Stimulated activated CD4-positive, alpha-beta T cell treated with anti-CD3 and anti-CD28 coated beads, Interleukin-12 subunit alpha, Interleukin-12 subunit beta, amount 100 ng/mL, for 4 hours (primary cell): ENCODE results near the gene HIVEP1.

Source experiments
- DNase-seq: peaks from one replicate; pipeline ENCODE4 v3.0.0-alpha.2; 2020

Gene HIVEP1

DNA sequence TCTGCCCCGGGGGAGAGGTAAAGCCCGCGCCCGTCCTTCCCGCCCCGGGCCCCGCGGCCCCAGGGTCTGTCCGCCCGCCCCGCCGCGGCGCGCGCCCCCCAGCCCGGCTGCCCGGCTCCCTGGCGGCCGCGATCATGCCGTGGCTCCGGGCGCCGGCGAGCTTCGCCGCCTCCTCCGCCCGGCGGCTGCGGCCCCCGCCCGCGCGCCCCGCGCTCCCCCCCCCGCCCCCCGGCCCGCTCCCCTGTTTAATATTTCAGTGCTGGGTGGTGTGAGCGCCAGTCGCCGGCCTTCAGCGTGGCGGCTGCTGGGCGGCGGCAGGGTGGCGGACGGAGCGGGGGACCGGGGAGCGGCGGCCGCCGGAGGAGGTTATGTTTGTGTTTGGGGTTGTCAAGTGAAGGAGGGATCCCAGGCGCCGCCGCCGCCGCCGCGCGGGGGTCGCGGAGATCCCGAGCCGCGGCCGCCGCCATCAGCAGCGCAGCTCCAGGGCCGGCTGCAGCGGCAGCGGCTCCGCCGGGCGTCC is at the start of gene HIVEP1:
Gene HIVEP1 (plus strand): TSS at position 275 of the 520 bp plus-strand sequence. CDS start 3,317 bp downstream, outside the sequence.
- no peak for DNase-seq

GRCh38 chr6:11963756-11964500 is 48.2 kb upstream of the HIVEP1 start:
- no peak for DNase-seq

DNA sequence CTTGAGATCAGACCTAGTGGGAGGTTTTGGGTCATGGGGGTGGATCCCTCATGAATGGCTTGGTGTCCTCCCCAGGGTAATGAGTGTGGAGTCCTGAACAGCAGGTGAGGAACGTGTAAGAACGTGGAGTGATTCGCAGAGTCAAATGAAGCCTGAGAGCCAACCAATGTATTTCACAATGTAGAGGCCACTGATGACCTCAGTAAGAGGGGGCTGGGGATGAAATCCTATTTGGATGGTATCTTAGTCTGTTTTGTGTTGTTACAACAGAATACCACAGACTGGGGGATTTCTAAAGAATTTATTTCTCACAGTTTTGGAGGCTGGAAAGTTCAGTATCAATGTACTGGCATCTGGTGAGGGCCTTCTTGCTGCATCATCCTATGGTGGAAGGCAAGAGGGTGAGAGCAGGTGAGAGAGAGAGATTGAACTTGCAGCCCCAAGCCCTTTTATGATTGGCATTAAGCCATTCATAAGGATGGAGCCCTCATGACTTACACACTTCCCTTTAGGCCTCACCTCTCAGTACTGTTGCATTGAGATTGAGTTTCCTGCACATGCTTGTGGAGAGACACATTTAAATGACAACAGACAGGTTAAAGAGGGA is 47.3 kb upstream of the HIVEP1 start:
- DNase-seq: no peak

DNA sequence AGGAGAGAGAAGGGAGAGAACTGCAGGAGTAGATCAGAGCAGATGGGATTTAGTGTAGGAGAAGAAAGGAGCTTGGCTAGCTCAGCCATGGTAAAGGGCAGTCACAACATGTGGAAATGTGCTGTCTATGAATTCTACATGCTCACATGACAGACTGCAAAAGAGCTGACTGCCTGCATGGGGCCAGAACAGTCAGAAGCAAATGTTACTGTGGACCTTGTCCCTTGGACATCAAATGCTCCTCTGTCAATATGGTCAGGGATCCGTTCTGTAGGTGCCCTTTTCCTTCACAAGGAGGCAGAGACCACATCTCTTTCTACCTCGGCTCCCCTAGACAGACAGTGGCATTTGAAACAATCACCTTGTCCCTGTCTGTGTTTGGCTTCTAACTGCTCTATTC is 46.6 kb upstream of the HIVEP1 start:
- DNase-seq: no peak

DNA sequence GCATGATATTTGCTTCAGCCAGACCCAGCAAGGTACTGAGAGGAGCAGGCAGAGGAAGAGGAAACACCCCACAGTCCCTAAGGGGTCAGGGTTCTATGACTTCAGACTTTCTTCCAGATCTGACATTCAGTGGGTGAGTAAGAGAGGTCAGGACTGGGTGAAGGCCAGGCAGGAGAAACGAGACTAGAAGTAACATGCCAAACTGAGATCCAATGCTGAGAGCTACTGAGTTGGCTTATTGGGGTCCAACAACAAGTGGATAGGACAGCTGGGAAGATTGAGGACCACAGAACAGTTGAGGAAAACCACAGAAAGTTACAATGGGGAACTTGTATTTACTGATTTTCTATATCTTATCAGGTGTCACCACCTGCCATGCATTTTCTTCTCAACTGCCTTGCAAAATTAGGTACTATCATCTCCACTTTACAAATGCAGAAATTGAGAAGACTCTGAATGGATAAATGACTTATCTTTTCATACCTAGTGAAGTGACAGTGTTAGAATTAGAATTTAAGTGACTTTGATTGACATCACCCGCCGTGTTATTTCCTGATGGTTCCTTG is 43.8 kb upstream of the HIVEP1 start:
- DNase-seq: no peak

GRCh38 chr6:11969092-11969491 is 43.0 kb upstream of the HIVEP1 start:
- no peak for DNase-seq

DNA sequence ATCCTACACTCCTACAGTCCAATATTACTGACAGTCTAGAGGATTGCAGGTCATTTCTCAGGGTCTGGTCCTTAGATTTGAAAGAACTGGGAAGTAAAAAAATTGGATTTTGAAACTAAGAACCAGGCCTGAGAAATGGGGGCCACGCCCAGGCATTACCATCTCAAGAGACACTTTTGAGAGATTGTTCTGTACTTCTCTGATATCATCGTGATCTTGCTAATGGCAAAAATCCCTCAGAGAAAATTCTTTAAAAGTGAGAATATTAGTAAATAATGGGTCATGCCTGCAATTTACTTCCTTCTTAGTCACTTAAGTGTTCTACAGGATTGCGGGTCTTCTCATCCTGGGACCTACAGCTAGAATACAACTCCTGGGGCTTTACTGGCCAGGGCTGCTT is 42.0 kb upstream of the HIVEP1 start:
- no peak for DNase-seq

- DNase-seq: no peak
Observed at GRCh38 chr6:11971154-11971553, 41.0 kb upstream of the HIVEP1 start.

- DNase-seq: no peak
Observed at GRCh38 chr6:11972270-11972669, 39.8 kb upstream of the HIVEP1 start.

DNA sequence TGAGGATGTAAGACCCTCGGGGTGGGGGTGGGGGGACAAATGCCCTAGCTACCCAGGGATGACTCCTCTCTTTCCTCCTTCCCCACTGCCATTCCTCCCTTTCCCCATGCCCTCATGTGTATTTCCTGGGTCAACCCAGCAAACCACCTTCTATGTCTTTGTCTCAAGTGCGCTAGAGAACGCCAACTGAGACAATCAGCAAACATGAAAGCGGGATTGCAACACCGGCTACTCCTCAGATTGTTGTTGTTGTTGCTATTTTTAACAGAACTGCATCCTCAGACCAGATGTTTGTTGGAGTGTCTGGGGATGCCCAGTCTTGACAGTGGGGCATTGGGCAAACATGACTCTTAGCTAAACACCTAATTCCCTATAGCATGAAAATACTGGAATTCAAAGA is 39.3 kb upstream of the HIVEP1 start:
- no peak for DNase-seq

- DNase-seq: no peak
Observed at GRCh38 chr6:11973238-11973637, 38.9 kb upstream of the HIVEP1 start.

DNA sequence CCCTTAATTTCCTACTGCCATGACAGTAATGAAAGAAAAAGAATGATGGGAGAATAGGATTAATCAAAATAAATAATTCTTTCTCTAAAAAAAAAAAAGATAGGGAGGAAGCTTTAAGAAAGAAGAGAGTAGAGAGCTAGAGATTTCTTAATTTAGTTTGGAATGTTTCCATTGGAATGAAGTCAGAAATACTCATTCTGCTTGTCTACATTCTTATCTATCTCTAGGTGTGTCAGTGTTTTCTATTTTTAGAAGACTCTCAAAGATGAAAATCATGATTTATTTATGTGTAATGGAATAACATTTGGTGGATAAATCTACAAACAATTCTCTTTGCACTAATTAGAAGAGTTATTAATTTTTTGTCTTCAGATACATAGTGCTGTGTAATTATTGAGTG is 38.0 kb upstream of the HIVEP1 start:
- no peak for DNase-seq

DNA sequence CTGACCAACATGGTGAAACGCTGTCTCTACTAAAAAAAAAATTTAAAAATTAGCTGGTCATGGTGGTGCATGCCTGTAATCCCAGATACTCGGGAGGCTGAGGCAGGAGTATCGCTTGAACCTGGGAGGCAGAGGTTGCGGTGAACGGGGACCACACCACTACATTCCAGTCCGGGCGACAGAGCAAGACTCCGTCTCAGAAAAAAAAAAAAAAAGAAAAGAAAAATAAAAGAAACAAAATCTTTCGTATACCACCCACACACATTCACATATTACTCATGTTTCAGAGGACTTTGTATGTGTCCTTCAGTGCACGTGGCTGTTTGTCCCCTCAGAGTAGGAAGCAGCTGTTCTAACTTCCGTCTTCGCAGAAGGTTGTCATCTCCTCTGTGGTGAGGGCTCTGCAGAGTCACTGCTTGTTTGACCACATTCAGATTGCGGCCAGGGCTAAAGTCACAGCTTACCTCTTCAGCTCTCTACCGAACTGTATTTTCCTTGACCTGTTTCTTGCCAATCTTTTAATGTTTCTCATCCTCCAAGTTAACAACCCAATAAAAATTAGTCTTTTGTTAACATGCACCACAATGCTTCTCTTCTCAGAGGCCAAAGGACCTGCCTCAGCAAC is 36.6 kb upstream of the HIVEP1 start:
- no peak for DNase-seq

- DNase-seq: no peak
Observed at GRCh38 chr6:11976489-11976888, 35.6 kb upstream of the HIVEP1 start.

- DNase-seq: no peak
Observed at GRCh38 chr6:11977193-11977592, 34.9 kb upstream of the HIVEP1 start.

DNA sequence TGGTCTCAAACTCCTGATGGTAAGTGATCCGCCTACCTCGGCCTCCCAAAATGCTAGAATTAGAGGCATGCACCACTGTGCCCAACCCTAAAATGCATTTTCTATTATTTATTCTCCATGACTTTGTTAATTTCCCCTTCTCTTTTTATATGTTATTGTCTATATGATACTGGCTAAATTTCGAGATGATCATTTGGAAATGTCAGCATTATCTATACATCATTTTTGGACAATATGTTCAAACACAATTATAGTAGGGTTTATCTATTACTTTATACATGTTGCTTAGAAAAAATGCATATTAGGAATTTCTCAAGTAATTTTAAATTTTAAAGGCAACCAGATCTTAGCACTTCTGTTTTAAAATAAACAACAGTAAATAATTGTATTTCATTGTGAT is 34.4 kb upstream of the HIVEP1 start:
- DNase-seq: no peak

DNA sequence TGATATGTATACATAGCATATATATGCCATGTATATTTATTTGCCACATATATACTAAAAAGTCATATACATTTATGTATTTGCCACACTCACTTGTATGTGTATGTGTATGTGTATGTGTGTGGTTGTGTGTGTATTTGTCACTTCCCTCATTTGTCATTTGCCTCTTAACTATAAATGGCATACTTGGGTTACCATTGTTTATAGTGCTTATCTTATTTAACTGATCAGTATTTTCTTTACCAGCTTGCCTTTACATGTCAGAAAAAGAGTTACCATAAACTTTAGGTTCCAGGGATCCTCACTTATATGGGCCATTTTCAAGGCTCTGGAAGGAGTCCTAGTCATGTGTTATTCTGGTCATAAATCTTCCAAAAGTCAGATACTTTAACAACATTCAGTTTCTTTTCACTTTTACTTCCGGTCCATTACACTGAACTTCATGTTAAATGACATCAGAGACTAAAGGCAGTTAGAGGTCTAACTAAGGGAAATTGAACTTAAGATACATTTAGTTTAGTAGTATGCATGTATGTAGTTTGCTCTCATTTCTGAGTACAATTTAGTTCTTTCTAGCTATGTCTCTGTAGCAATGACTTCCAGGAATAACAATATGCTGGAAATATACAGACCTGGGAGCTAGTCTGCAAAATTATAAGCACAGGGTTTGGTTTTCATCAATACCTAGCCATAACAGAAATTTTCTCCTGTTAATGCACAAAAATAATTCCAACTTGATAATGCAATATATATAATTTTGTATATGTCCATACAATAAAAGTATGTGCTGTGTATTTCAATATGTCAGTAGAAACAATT is 33.7 kb upstream of the HIVEP1 start:
- no peak for DNase-seq

DNA sequence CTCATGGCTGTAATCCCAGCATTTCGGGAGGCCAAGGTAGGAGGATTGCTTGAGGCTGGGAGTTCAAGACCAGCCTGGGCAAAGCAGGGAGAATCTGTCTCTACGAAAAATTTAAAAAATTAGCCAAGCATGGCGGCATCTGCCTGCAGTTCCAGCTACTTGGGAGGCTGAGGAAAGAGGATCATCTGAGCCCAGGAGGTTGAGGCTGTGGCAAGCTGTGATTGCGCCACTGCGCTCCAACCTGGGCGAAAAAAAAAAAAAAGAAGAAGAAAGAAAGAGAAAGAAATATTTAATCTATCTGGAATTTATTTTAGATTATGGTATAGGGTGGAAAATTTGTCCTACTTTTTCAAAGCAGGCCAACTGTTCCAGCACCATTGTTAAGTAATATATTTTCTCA is 32.2 kb upstream of the HIVEP1 start:
- DNase-seq: no peak

DNA sequence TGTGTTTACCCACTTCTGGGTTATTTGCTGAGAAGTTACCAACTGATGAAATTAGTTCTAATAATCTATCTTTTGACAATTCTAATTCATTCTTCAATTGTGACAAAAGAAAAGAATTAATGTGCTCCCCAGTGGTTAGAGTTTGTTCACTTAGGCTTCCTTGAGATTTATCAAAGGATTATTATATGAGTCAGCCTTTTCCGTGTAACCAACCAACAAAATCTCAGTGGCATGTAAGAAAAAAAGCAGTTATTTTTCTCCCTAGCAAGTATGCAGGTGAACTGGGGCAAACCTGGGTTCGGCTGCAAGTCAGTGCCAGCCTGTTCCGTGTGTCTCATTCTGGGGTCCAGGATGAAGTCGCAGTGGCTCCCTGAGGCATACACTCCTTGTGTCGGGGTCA is 28.8 kb upstream of the HIVEP1 start:
- no peak for DNase-seq

- no peak for DNase-seq
Observed at GRCh38 chr6:11987386-11987785, 24.7 kb upstream of the HIVEP1 start.

GRCh38 chr6:11989386-11989785 is 22.7 kb upstream of the HIVEP1 start:
- no peak for DNase-seq

DNA sequence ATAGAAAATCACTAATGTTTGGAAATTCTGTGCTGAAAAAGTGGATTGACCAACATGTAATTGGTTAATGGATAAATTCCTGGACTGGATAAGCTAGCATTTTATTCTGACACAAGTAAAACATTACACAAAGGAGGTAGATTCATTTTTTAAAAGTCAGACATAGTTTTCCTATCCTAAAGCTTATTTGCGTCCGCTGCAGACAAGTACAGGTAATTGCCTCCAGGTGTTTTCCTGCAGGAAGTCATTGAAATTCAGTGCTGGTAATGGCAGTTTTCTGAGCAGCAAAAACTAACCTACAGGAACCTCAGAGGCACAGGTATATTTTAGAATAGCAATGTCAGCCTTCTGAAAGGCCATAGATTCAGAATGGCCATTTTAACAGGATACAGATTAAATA is 20.0 kb upstream of the HIVEP1 start:
- no peak for DNase-seq
